ENCODE measurements around the gene UBE2E2. TPM values are rescaled to one million over a fixed set of nuclear protein-coding genes. Genes with fewer than 3 reads are reported as not detected.

UBE2E2 gene
- total RNA-seq, 1 donor from 2014 or later = 115 TPM

GRCh38 chr3:23389686-23390085 is 186.6 kb downstream of the UBE2E2 start:
- Histone ChIP-seq H3K36me3 (ENCODE audit: control insufficient read depth in 3 of 3, insufficient read depth in 3 of 3, low read length in 3 of 3) (no peaks in the 10 kb centered on the region), H3K27me3 (ENCODE audit: control insufficient read depth in 3 of 3, insufficient read depth in 3 of 3, low read length in 3 of 3) (no peaks in the 10 kb centered on the region), H3K9me3 (ENCODE audit: control insufficient read depth in 3 of 3, low read length in 3 of 3) (no peaks in the 10 kb centered on the region), H3K9ac (ENCODE audit: low read depth in 1 of 3, low read length in 3 of 3) (no peak overlapping the region), H3K27ac (ENCODE audit: low read depth, low read length) (no peak overlapping the region), H3K4me1 (ENCODE audit: control insufficient read depth in 3 of 3, insufficient read depth in 3 of 3, low read length in 3 of 3) (peaks cover 3 to 13% (median 6%) of the 10 kb centered on the region in 3 donors), H3K4me3 (ENCODE audit: low read length in 3 of 3) (no peak overlapping the region)

- peaks cover under 1 to 7% (median 3%) of the 10 kb centered on the region in 3 donors for H3K4me1 ChIP-seq (ENCODE audit: control insufficient read depth in 3 of 3, insufficient read depth in 3 of 3, low read length in 3 of 3)
- no peaks in the 10 kb centered on the region for H3K27me3 ChIP-seq (ENCODE audit: control insufficient read depth in 3 of 3, insufficient read depth in 3 of 3, low read length in 3 of 3)
- H3K36me3 ChIP-seq (ENCODE audit: control insufficient read depth in 3 of 3, insufficient read depth in 3 of 3, low read length in 3 of 3) = no peaks in the 10 kb centered on the region
- H3K9ac ChIP-seq (ENCODE audit: low read depth in 1 of 3, low read length in 3 of 3) = no peak overlapping the region
- no peak overlapping the region for H3K27ac ChIP-seq (ENCODE audit: low read depth, low read length)
- H3K9me3 ChIP-seq (ENCODE audit: control insufficient read depth in 3 of 3, low read length in 3 of 3) = no peaks in the 10 kb centered on the region
- no peak overlapping the region for H3K4me3 ChIP-seq (ENCODE audit: low read length in 3 of 3)
These were observed 187.3 kb downstream of the UBE2E2 start for GRCh38 chr3:23390446-23390845.

GRCh38 chr3:23390989-23391553 is 187.9 kb downstream of the UBE2E2 start:
- Histone ChIP-seq H3K9me3 (ENCODE audit: control insufficient read depth in 3 of 3, low read length in 3 of 3) (no peaks in the 10 kb centered on the region), H3K4me1 (ENCODE audit: control insufficient read depth in 3 of 3, insufficient read depth in 3 of 3, low read length in 3 of 3) (peaks cover 0 to 5% (median 0%) of the 10 kb centered on the region in 3 donors), H3K9ac (ENCODE audit: low read depth in 1 of 3, low read length in 3 of 3) (no peak overlapping the region), H3K27ac (ENCODE audit: low read depth, low read length) (no peak overlapping the region), H3K27me3 (ENCODE audit: control insufficient read depth in 3 of 3, insufficient read depth in 3 of 3, low read length in 3 of 3) (no peaks in the 10 kb centered on the region), H3K4me3 (ENCODE audit: low read length in 3 of 3) (no peak overlapping the region), H3K36me3 (ENCODE audit: control insufficient read depth in 3 of 3, insufficient read depth in 3 of 3, low read length in 3 of 3) (no peaks in the 10 kb centered on the region)

- Histone ChIP-seq H3K4me3 (ENCODE audit: low read length in 3 of 3) (no peak overlapping the region), H3K27ac (ENCODE audit: low read depth, low read length) (no peak overlapping the region), H3K4me1 (ENCODE audit: control insufficient read depth in 3 of 3, insufficient read depth in 3 of 3, low read length in 3 of 3) (peaks cover 0 to 5% (median 0%) of the 10 kb centered on the region in 3 donors), H3K9me3 (ENCODE audit: control insufficient read depth in 3 of 3, low read length in 3 of 3) (no peaks in the 10 kb centered on the region), H3K9ac (ENCODE audit: low read depth in 1 of 3, low read length in 3 of 3) (no peak overlapping the region), H3K36me3 (ENCODE audit: control insufficient read depth in 3 of 3, insufficient read depth in 3 of 3, low read length in 3 of 3) (no peaks in the 10 kb centered on the region), H3K27me3 (ENCODE audit: control insufficient read depth in 3 of 3, insufficient read depth in 3 of 3, low read length in 3 of 3) (no peaks in the 10 kb centered on the region)
These were observed 192.0 kb downstream of the UBE2E2 start for GRCh38 chr3:23395115-23395514.

GRCh38 chr3:23396746-23397145 is 193.6 kb downstream of the UBE2E2 start:
- Histone ChIP-seq H3K4me1 (ENCODE audit: control insufficient read depth in 3 of 3, insufficient read depth in 3 of 3, low read length in 3 of 3) (no peaks in the 10 kb centered on the region), H3K27ac (ENCODE audit: low read depth, low read length) (no peak overlapping the region), H3K27me3 (ENCODE audit: control insufficient read depth in 3 of 3, insufficient read depth in 3 of 3, low read length in 3 of 3) (no peaks in the 10 kb centered on the region), H3K9me3 (ENCODE audit: control insufficient read depth in 3 of 3, low read length in 3 of 3) (no peaks in the 10 kb centered on the region), H3K36me3 (ENCODE audit: control insufficient read depth in 3 of 3, insufficient read depth in 3 of 3, low read length in 3 of 3) (no peaks in the 10 kb centered on the region), H3K9ac (ENCODE audit: low read depth in 1 of 3, low read length in 3 of 3) (no peak overlapping the region), H3K4me3 (ENCODE audit: low read length in 3 of 3) (no peak overlapping the region)

GRCh38 chr3:23399221-23399620 is 196.1 kb downstream of the UBE2E2 start:
- no peak overlapping the region for H3K4me3 ChIP-seq (ENCODE audit: low read length in 3 of 3)

GRCh38 chr3:23402728-23403492 is 199.8 kb downstream of the UBE2E2 start:
- peaks cover 0 to 3% (median 0%) of the 10 kb centered on the region in 3 donors for H3K4me1 ChIP-seq (ENCODE audit: control insufficient read depth in 3 of 3, insufficient read depth in 3 of 3, low read length in 3 of 3)
- no peaks in the 10 kb centered on the region for H3K27me3 ChIP-seq (ENCODE audit: control insufficient read depth in 3 of 3, insufficient read depth in 3 of 3, low read length in 3 of 3)
- H3K36me3 ChIP-seq (ENCODE audit: control insufficient read depth in 3 of 3, insufficient read depth in 3 of 3, low read length in 3 of 3) = no peaks in the 10 kb centered on the region
- H3K9ac ChIP-seq (ENCODE audit: low read depth in 1 of 3, low read length in 3 of 3) = no peak overlapping the region
- no peak overlapping the region for H3K4me3 ChIP-seq (ENCODE audit: low read length in 3 of 3)
- H3K27ac ChIP-seq (ENCODE audit: low read depth, low read length) = no peak overlapping the region
- no peaks in the 10 kb centered on the region for H3K9me3 ChIP-seq (ENCODE audit: control insufficient read depth in 3 of 3, low read length in 3 of 3)

More at GRCh38 chr3:23399221-23399620, 196.1 kb downstream of the UBE2E2 start:
- Histone ChIP-seq H3K9me3 (ENCODE audit: control insufficient read depth in 3 of 3, low read length in 3 of 3) (no peaks in the 10 kb centered on the region), H3K36me3 (ENCODE audit: control insufficient read depth in 3 of 3, insufficient read depth in 3 of 3, low read length in 3 of 3) (no peaks in the 10 kb centered on the region), H3K4me1 (ENCODE audit: control insufficient read depth in 3 of 3, insufficient read depth in 3 of 3, low read length in 3 of 3) (no peaks in the 10 kb centered on the region), H3K27ac (ENCODE audit: low read depth, low read length) (no peak overlapping the region), H3K27me3 (ENCODE audit: control insufficient read depth in 3 of 3, insufficient read depth in 3 of 3, low read length in 3 of 3) (no peaks in the 10 kb centered on the region), H3K9ac (ENCODE audit: low read depth in 1 of 3, low read length in 3 of 3) (no peak overlapping the region)

- H3K4me1 ChIP-seq (ENCODE audit: control insufficient read depth in 3 of 3, insufficient read depth in 3 of 3, low read length in 3 of 3) = peaks cover 0 to 3% (median 0%) of the 10 kb centered on the region in 3 donors
- no peak overlapping the region for H3K27ac ChIP-seq (ENCODE audit: low read depth, low read length)
- no peaks in the 10 kb centered on the region for H3K9me3 ChIP-seq (ENCODE audit: control insufficient read depth in 3 of 3, low read length in 3 of 3)
- H3K9ac ChIP-seq (ENCODE audit: low read depth in 1 of 3, low read length in 3 of 3) = no peak overlapping the region
- H3K36me3 ChIP-seq (ENCODE audit: control insufficient read depth in 3 of 3, insufficient read depth in 3 of 3, low read length in 3 of 3) = no peaks in the 10 kb centered on the region
- no peak overlapping the region for H3K4me3 ChIP-seq (ENCODE audit: low read length in 3 of 3)
- H3K27me3 ChIP-seq (ENCODE audit: control insufficient read depth in 3 of 3, insufficient read depth in 3 of 3, low read length in 3 of 3) = no peaks in the 10 kb centered on the region
These were observed 201.1 kb downstream of the UBE2E2 start for GRCh38 chr3:23404246-23404645.

GRCh38 chr3:23405081-23405480 is 202.0 kb downstream of the UBE2E2 start:
- no peak overlapping the region for H3K4me3 ChIP-seq (ENCODE audit: low read length in 3 of 3)
- no peaks in the 10 kb centered on the region for H3K9me3 ChIP-seq (ENCODE audit: control insufficient read depth in 3 of 3, low read length in 3 of 3)
- H3K27ac ChIP-seq (ENCODE audit: low read depth, low read length) = no peak overlapping the region
- H3K36me3 ChIP-seq (ENCODE audit: control insufficient read depth in 3 of 3, insufficient read depth in 3 of 3, low read length in 3 of 3) = no peaks in the 10 kb centered on the region
- no peak overlapping the region for H3K9ac ChIP-seq (ENCODE audit: low read depth in 1 of 3, low read length in 3 of 3)
- no peaks in the 10 kb centered on the region for H3K27me3 ChIP-seq (ENCODE audit: control insufficient read depth in 3 of 3, insufficient read depth in 3 of 3, low read length in 3 of 3)
- H3K4me1 ChIP-seq (ENCODE audit: control insufficient read depth in 3 of 3, insufficient read depth in 3 of 3, low read length in 3 of 3) = peaks cover 0 to 3% (median 0%) of the 10 kb centered on the region in 3 donors

- Histone ChIP-seq H3K4me1 (ENCODE audit: control insufficient read depth in 3 of 3, insufficient read depth in 3 of 3, low read length in 3 of 3) (peaks cover 0 to 3% (median 0%) of the 10 kb centered on the region in 3 donors), H3K36me3 (ENCODE audit: control insufficient read depth in 3 of 3, insufficient read depth in 3 of 3, low read length in 3 of 3) (no peaks in the 10 kb centered on the region), H3K9me3 (ENCODE audit: control insufficient read depth in 3 of 3, low read length in 3 of 3) (no peaks in the 10 kb centered on the region), H3K27me3 (ENCODE audit: control insufficient read depth in 3 of 3, insufficient read depth in 3 of 3, low read length in 3 of 3) (no peaks in the 10 kb centered on the region), H3K4me3 (ENCODE audit: low read length in 3 of 3) (no peak overlapping the region), H3K27ac (ENCODE audit: low read depth, low read length) (no peak overlapping the region), H3K9ac (ENCODE audit: low read depth in 1 of 3, low read length in 3 of 3) (no peak overlapping the region)
These were observed 203.5 kb downstream of the UBE2E2 start for GRCh38 chr3:23406601-23407000.
